NB4 (cell line): ENCODE data around the gene SMARCA2.

Source experiments
- CTCF ChIP-seq: IDR thresholded peaks from one replicate; pipeline ENCODE4 v1.5.1; 2012; ENCODE audit warnings: low read depth, low read length
- MYC ChIP-seq: IDR thresholded peaks from 2 replicates; pipeline ENCODE4 v1.6.1; 2011; ENCODE audit warnings: low read depth, low read length

DNA sequence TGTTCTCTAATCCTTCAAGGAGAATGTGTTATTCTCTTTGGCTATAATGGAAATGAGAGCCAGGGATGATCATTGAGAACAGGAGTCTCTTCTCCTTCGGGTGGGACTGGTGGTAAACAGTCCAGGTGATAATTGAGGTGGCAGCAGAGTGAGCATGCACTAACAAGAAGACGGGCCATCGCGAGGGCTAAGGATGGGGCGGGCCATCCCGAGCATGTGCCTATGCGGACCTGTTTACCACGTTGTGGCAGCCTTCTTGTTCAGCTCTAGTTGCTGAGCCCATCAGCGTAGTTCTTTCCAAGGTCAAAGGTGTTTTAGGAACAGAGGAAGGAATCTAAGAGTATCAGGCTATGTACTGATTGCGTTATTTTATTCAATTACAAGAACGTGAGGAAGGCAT lies 180.1 kb downstream of the SMARCA2 start:
- TF ChIP-seq CTCF (no peak), MYC (no peak)
